ENCODE measurements around the gene YJEFN3.

DNA sequence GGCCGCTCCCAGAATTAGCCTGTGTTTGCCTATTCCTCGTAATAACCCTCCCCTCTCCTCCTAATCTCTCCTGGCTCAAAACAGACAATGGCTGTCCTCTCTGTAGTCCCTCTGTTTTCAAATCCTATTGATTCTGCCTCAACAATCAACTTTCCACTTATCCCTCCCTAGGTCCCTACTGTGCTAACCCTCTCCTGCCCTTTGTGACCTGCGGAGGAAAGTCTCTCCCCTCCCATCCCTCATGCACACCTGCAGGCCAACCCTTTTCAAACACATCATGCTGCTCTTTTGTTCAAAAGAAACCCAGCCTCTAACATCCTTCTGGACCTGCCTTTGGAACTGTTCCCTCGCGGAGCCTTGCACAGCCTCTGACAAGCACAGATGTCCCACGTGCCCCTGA is 46.7 kb downstream of the YJEFN3 start:
- TF ChIP-seq CTCF (IDR thresholded peaks at IDR 0.05; ENCODE audit: insufficient read depth, low read length, poor library complexity, severe bottlenecking): no peak
- TF ChIP-seq EZH2phosphoT487 (conservative IDR thresholded peaks at IDR 0.05; ENCODE audit: low read length): no peak
